ENCODE measurements around the gene GXYLT2. TPM values are rescaled to one million over a fixed set of nuclear protein-coding genes. Genes with fewer than 3 reads are reported as not detected.

The GXYLT2 gene
- total and polyA plus RNA-seq, 9 donors = 20.0 to 41.1 (median 29.8) TPM

GRCh38 chr3:72951259-72951722, 63.4 kb downstream of the GXYLT2 start:
- H3K27ac ChIP-seq (ENCODE audit: low read length) = no peak overlapping the region
- no peaks in the 10 kb centered on the region for H3K4me1 ChIP-seq (ENCODE audit: control insufficient read depth, insufficient read depth, low read length)
- no CpG with 5 or more reads among the region's 6 CpGs for WGBS (ENCODE audit: insufficient coverage)
- H3K4me3 ChIP-seq (ENCODE audit: low read length) = no peak overlapping the region
- DNase-seq = no peak
- H3K9me3 ChIP-seq (replicated peaks; ENCODE audit: control insufficient read depth, low read depth, low read length) = no peaks in the 10 kb centered on the region
- H3K36me3 ChIP-seq (ENCODE audit: control insufficient read depth, insufficient read depth, low read length) = peaks cover 10% of the 10 kb centered on the region
- no peaks in the 10 kb centered on the region for H3K27me3 ChIP-seq (ENCODE audit: control insufficient read depth, insufficient read depth, low read length)

- no peak for DNase-seq
- Histone ChIP-seq H3K27me3 (ENCODE audit: control insufficient read depth, insufficient read depth, low read length) (no peaks in the 10 kb centered on the region), H3K4me1 (ENCODE audit: control insufficient read depth, insufficient read depth, low read length) (no peaks in the 10 kb centered on the region), H3K9me3 (replicated peaks; ENCODE audit: control insufficient read depth, low read depth, low read length) (no peaks in the 10 kb centered on the region), H3K36me3 (ENCODE audit: control insufficient read depth, insufficient read depth, low read length) (peaks cover 10% of the 10 kb centered on the region), H3K4me3 (ENCODE audit: low read length) (no peak overlapping the region), H3K27ac (ENCODE audit: low read length) (no peak overlapping the region)
- WGBS (ENCODE audit: insufficient coverage) = 86% methylated on average over 1 of the region's 7 CpGs
Measured at GRCh38 chr3:72953325-72953956, 65.6 kb downstream of the GXYLT2 start.

GRCh38 chr3:72957297-72957696, 69.5 kb downstream of the GXYLT2 start:
- Histone ChIP-seq H3K36me3 (ENCODE audit: control insufficient read depth, insufficient read depth, low read length) (peaks cover 20% of the 10 kb centered on the region), H3K27me3 (ENCODE audit: control insufficient read depth, insufficient read depth, low read length) (no peaks in the 10 kb centered on the region), H3K27ac (ENCODE audit: low read length) (no peak overlapping the region), H3K9me3 (replicated peaks; ENCODE audit: control insufficient read depth, low read depth, low read length) (no peaks in the 10 kb centered on the region), H3K4me3 (ENCODE audit: low read length) (no peak overlapping the region), H3K4me1 (ENCODE audit: control insufficient read depth, insufficient read depth, low read length) (no peaks in the 10 kb centered on the region)
- no peak for DNase-seq
- 74% methylated on average over 5 of the region's 8 CpGs for WGBS (ENCODE audit: insufficient coverage)

- H3K27ac ChIP-seq (ENCODE audit: low read length) = no peak overlapping the region
- no peaks in the 10 kb centered on the region for H3K27me3 ChIP-seq (ENCODE audit: control insufficient read depth, insufficient read depth, low read length)
- WGBS (ENCODE audit: insufficient coverage) = no CpG with 5 or more reads among the region's 5 CpGs
- peaks cover 20% of the 10 kb centered on the region for H3K36me3 ChIP-seq (ENCODE audit: control insufficient read depth, insufficient read depth, low read length)
- no peak overlapping the region for H3K4me3 ChIP-seq (ENCODE audit: low read length)
- no peaks in the 10 kb centered on the region for H3K9me3 ChIP-seq (replicated peaks; ENCODE audit: control insufficient read depth, low read depth, low read length)
- H3K4me1 ChIP-seq (ENCODE audit: control insufficient read depth, insufficient read depth, low read length) = no peaks in the 10 kb centered on the region
- DNase-seq = no peak
Measured at GRCh38 chr3:72959336-72959735, 71.5 kb downstream of the GXYLT2 start.

- H3K4me3 ChIP-seq (ENCODE audit: low read length) = no peak overlapping the region
- no peaks in the 10 kb centered on the region for H3K4me1 ChIP-seq (ENCODE audit: control insufficient read depth, insufficient read depth, low read length)
- H3K27me3 ChIP-seq (ENCODE audit: control insufficient read depth, insufficient read depth, low read length) = no peaks in the 10 kb centered on the region
- H3K27ac ChIP-seq (ENCODE audit: low read length) = peak overlapping the region; percentile 15
- peak; percentile 44 for DNase-seq
- 66% methylated on average over 5 of the region's 7 CpGs for WGBS (ENCODE audit: insufficient coverage)
- H3K9me3 ChIP-seq (replicated peaks; ENCODE audit: control insufficient read depth, low read depth, low read length) = no peaks in the 10 kb centered on the region
- peaks cover 10% of the 10 kb centered on the region for H3K36me3 ChIP-seq (ENCODE audit: control insufficient read depth, insufficient read depth, low read length)
Measured at GRCh38 chr3:72960812-72961518, 73.1 kb downstream of the GXYLT2 start.

GRCh38 chr3:72961752-72962151, 73.9 kb downstream of the GXYLT2 start:
- no peaks in the 10 kb centered on the region for H3K4me1 ChIP-seq (ENCODE audit: control insufficient read depth, insufficient read depth, low read length)
- peaks cover 10% of the 10 kb centered on the region for H3K36me3 ChIP-seq (ENCODE audit: control insufficient read depth, insufficient read depth, low read length)
- no peaks in the 10 kb centered on the region for H3K9me3 ChIP-seq (replicated peaks; ENCODE audit: control insufficient read depth, low read depth, low read length)
- no peaks in the 10 kb centered on the region for H3K27me3 ChIP-seq (ENCODE audit: control insufficient read depth, insufficient read depth, low read length)
- 96% methylated on average over 2 of the region's 4 CpGs for WGBS (ENCODE audit: insufficient coverage)
- H3K27ac ChIP-seq (ENCODE audit: low read length) = no peak overlapping the region
- no peak overlapping the region for H3K4me3 ChIP-seq (ENCODE audit: low read length)
- DNase-seq = no peak

- Histone ChIP-seq H3K27ac (ENCODE audit: low read length) (no peak overlapping the region), H3K27me3 (ENCODE audit: control insufficient read depth, insufficient read depth, low read length) (no peaks in the 10 kb centered on the region), H3K4me3 (ENCODE audit: low read length) (no peak overlapping the region), H3K9me3 (replicated peaks; ENCODE audit: control insufficient read depth, low read depth, low read length) (no peaks in the 10 kb centered on the region), H3K4me1 (ENCODE audit: control insufficient read depth, insufficient read depth, low read length) (no peaks in the 10 kb centered on the region), H3K36me3 (ENCODE audit: control insufficient read depth, insufficient read depth, low read length) (peaks cover 13% of the 10 kb centered on the region)
- no peak for DNase-seq
Measured at GRCh38 chr3:72962317-72962716, 74.5 kb downstream of the GXYLT2 start.

- Histone ChIP-seq H3K36me3 (ENCODE audit: control insufficient read depth, insufficient read depth, low read length) (peaks cover 24% of the 10 kb centered on the region), H3K27me3 (ENCODE audit: control insufficient read depth, insufficient read depth, low read length) (no peaks in the 10 kb centered on the region), H3K4me1 (ENCODE audit: control insufficient read depth, insufficient read depth, low read length) (no peaks in the 10 kb centered on the region), H3K27ac (ENCODE audit: low read length) (no peak overlapping the region), H3K9me3 (replicated peaks; ENCODE audit: control insufficient read depth, low read depth, low read length) (no peaks in the 10 kb centered on the region), H3K4me3 (ENCODE audit: low read length) (no peak overlapping the region)
- DNase-seq = no peak
Measured at GRCh38 chr3:72964633-72965032, 76.8 kb downstream of the GXYLT2 start.

GRCh38 chr3:72968266-72968664, 80.4 kb downstream of the GXYLT2 start:
- H3K27me3 ChIP-seq (ENCODE audit: control insufficient read depth, insufficient read depth, low read length) = no peaks in the 10 kb centered on the region
- no peak overlapping the region for H3K4me3 ChIP-seq (ENCODE audit: low read length)
- H3K9me3 ChIP-seq (replicated peaks; ENCODE audit: control insufficient read depth, low read depth, low read length) = no peaks in the 10 kb centered on the region
- no peaks in the 10 kb centered on the region for H3K4me1 ChIP-seq (ENCODE audit: control insufficient read depth, insufficient read depth, low read length)
- no peak for DNase-seq
- no CpG with 5 or more reads among the region's 1 CpG for WGBS (ENCODE audit: insufficient coverage)
- no peak overlapping the region for H3K27ac ChIP-seq (ENCODE audit: low read length)
- peaks cover 16% of the 10 kb centered on the region for H3K36me3 ChIP-seq (ENCODE audit: control insufficient read depth, insufficient read depth, low read length)

- no CpG with 5 or more reads among the region's 3 CpGs for WGBS (ENCODE audit: insufficient coverage)
- H3K4me3 ChIP-seq (ENCODE audit: low read length) = no peak overlapping the region
- no peaks in the 10 kb centered on the region for H3K27me3 ChIP-seq (ENCODE audit: control insufficient read depth, insufficient read depth, low read length)
- H3K9me3 ChIP-seq (replicated peaks; ENCODE audit: control insufficient read depth, low read depth, low read length) = no peaks in the 10 kb centered on the region
- peaks cover 17% of the 10 kb centered on the region for H3K36me3 ChIP-seq (ENCODE audit: control insufficient read depth, insufficient read depth, low read length)
- no peak overlapping the region for H3K27ac ChIP-seq (ENCODE audit: low read length)
- no peak for DNase-seq
- no peaks in the 10 kb centered on the region for H3K4me1 ChIP-seq (ENCODE audit: control insufficient read depth, insufficient read depth, low read length)
Measured at GRCh38 chr3:72969766-72970165, 81.9 kb downstream of the GXYLT2 start.
